NOMO-1 treated with DMSO at 0.1 percent for 48 hours (cell line): ENCODE results near the gene ACLY.
A peak's percentile ranks its signal among the peaks of the same experiment; 100 is the strongest.
"Not testable (repeated sequence)": the region's sequence is repeated elsewhere in the genome, so short reads cannot be mapped to it uniquely, and the experiment has no call there.

Experiments used
- DNase-seq: peaks from one replicate; lab custom pipeline; 2025; ENCODE audit not compliant: unreplicated experiment; lab: John Stamatoyannopoulos, UW

ACLY gene

DNA sequence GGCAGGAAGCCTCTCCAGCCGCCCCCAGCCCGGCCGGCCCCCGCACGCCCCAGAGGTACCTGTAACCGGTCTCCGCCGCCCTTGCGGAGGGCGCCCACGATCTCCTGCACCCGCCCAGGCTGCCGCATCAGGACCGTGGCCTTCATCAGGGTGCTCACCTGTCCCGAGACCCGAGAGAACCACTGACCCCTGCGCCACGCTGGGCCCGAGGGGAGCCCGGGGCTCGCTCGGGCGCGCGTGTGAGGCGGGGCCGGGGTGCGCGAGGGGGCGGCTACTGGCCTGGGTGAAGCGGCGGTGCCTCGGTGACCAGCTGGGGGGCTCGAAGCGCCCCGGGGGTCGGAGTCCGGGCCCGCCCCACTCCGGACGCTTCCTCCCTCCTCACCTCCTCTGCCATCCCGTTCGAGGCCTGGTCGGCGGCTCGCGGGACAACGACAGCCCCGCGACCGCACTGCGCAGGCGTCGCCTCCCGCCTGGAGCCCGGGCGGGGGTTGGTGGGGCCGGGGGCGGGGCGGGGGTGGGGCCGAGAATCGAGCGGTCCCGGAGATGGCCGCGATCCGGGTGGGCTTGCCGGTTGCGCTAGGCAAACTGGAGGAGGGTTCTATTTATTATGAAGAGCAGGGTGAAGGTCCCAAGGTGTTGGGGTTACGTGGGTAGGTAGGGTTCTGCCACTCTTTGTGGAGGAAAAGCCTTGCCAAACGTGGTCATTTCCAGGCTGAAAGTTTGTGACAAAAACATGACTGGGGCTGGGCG, 82.8 kb downstream of the ACLY start, which contains the start of gene NT5C3B:
Gene NT5C3B, minus strand, starts transcription at position 433 of the 750 bp plus-strand sequence. Its CDS starts 39 bp downstream, at position 394.
- DNase-seq = no peak

DNA sequence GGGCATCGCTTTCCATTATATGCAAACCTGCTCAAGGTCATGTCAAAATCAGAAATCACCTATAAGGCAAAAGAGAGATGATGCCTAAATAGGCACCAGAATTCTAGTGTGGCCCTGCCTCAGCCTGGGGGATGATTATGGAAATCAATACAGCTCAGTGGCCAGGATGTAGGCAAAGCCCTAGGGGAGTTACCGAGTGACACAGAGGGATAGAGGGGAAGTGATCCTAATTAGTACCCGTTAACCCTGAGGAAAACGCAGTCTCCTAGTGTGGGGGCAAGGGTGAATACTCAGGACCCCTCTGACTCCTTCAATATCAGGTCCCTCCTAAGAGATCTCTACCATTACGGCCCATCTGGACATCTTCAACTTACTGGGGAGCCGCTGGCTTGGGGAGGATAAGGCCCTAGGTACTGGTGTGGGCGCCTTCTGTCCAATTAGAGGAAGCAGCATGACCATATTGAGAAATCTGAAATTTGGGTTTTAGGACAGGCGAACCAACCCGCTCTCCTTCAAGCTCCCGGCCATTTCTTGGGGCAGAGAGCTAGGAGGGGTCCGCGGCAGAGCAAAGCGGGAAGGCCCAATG, 83.4 kb downstream of the ACLY start:
- peak; percentile 31 for DNase-seq

DNA sequence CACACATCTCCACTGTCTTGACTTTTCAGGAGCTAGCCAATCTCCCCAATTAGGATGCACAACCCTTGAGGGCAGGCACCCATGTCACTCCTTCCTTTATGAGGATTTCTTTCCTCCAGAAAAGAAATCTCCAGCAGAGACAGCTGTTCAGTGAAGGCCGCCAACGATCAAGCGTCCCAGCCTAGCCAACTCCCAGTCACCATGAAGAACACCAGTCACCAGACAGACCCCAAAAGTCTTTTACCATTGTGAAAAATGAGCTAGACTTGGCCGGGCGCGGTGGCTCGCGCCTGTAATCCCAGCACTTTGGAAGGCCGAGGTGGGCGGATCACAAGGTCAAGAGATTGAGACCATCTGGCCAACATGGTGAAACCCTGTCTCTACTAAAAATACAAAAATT, 88.8 kb downstream of the ACLY start:
- DNase-seq = not testable (repeated sequence)

DNA sequence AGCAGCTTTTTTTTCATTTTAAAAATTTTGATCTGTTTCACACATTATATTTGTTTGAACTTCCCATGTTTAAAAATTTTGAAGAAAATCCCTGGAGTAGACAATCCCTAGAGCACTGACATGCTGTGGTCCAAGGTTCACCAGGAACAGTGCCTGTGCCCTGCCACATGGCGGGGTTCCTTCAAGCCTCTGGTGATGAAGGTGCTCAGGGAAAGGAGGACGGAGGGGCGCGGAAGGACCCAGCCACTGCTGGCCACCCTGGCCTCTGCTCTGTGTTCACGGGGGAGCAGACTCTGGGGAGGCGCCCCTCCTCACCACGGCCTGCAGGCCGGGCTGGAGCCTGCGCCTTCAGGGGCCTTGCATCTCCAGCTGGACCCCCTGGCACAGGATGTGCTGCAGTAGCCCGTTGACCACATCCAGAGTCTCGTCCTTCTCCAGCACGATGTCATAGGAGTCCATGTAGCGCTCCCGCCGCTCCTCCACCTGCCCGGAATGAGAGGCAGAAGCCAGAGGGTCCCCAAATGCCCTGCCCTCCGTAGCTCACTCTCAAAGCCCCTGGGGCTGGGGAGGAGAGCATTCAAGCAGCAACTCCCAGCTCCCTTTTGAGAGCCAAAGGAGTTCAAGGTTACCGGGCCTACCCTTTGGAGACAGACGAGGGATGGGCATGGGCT, 93.4 kb downstream of the ACLY start:
- DNase-seq = no peak

DNA sequence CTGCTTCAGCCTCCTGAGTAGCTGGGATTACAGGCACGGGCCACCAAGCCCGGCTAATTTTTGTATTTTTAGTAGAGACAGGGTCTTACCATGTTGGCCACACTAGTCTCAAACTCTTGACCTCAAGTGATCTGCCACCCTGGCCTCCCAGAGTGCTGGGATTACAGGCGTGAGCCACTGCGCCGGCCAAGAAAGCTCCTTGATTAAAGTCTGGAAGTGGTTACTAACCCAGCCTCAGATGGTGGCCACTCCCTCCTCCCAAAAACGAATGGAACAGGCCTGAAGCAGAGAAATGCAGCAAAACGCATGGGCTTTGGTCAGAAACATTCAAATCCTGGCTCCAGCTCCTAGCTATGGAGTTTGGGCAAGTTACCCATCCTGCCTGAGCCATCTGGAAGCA, 94.7 kb downstream of the ACLY start:
- no peak for DNase-seq

DNA sequence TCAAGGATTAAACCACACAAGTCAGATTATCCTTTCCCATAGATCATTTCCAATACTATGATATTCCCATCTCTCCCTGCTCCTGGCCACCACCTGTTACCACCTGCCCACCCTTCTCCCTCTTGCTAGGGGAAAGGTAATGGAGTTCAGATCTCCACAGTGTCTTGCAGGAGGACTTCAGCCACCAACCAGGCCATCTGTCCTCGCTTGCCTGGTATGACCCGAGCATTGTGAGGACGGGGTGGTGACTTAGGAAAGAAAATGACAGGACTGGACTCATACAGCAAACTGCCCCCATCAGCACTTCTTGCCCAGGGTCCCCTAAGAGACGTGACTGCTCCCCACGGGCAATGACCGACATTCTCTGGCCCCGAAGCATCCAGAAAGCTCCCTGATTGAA, 95.2 kb downstream of the ACLY start:
- no peak for DNase-seq

DNA sequence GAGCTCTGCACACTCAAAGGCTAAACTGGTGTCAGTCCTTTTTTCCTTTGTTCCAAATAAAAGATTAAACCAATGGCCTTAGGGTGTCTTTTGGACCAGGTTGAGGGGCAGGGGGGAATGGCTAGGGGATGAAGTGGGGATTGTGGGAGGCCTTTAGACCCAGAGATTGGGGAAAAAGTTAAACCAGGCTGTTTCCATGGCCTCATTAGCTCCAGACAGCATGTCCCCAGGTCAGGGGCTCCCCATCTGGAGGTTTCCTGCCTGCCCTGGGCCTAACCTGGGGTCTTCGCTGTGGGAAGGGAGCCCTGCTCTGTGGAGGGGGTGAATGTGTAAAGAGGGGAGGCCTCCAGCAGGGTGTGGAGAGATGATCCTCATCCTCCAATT, 95.6 kb downstream of the ACLY start:
- DNase-seq = no peak

DNA sequence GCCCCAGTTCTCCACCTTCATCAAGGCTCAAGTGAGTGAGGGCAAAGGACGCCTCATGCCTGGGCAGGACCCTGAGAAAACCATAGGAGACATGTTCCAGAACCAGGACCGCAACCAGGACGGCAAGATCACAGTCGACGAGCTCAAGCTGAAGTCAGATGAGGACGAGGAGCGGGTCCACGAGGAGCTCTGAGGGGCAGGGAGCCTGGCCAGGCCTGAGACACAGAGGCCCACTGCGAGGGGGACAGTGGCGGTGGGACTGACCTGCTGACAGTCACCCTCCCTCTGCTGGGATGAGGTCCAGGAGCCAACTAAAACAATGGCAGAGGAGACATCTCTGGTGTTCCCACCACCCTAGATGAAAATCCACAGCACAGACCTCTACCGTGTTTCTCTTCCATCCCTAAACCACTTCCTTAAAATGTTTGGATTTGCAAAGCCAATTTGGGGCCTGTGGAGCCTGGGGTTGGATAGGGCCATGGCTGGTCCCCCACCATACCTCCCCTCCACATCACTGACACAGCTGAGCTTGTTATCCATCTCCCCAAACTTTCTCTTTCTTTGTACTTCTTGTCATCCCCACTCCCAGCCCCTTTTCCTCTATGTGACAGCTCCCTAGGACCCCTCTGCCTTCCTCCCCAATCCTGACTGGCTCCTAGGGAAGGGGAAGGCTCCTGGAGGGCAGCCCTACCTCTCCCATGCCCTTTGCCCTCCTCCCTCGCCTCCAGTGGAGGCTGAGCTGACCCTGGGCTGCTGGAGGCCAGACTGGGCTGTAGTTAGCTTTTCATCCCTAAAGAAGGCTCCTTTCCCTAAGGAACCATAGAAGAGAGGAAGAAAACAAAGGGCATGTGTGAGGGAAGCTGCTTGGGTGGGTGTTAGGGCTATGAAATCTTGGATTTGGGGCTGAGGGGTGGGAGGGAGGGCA, 96.3 kb downstream of the ACLY start:
- DNase-seq = no peak

DNA sequence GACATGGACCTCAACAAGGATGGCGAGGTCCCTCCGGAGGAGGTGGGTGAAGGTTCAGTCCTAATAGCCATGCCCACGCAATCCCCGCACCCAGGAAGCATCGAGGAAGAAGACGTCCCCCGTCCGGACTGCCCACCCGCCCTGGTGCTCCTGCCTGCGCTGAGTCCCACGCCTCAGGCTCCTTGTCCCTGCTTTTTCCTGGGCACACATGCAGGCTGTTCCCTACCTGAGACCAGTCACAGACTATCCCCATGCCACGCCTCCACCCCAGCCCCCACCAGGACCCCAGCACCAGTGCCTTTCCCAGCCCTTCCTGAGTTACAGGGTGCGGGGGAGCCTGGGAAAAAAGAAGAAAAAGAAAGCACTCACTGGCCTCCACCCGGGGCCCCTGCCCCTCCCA, 97.0 kb downstream of the ACLY start:
- DNase-seq = no peak

DNA sequence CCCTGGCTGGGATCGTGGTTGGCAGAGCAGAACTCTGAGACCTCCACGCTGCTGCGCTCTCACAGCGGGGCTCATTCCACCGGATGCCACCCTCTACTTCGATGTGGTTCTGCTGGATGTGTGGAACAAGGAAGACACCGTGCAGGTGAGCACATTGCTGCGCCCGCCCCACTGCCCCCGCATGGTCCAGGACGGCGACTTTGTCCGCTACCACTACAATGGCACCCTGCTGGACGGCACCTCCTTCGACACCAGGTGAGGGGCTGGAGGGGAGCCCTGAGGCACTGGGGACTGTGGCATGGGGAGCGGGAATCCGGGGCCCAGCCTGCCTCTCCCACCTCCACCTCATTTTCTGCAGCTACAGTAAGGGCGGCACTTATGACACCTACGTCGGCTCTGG, 100.7 kb downstream of the ACLY start:
- no peak for DNase-seq
